HepG2 (cell line): Measurements from ENCODE around the gene GPR39.

Experiments used
- FOSL1 ChIP-seq: sonication (generic); formaldehyde crosslinking; IDR thresholded peaks from 2 replicates; pipeline ENCODE4 v1.9.0; 2021; ENCODE audit warnings: missing genetic modification reagents, borderline replicate concordance
- TF ChIP-seq, protein P1 (sequence below): sonication (generic); formaldehyde crosslinking; IDR thresholded peaks from 2 replicates; pipeline ENCODE4 v1.5.0; 2020; ENCODE audit warnings: mild to moderate bottlenecking, missing genetic modification reagents, borderline replicate concordance
- TF ChIP-seq, protein P2 (sequence below): sonication (generic); formaldehyde crosslinking; IDR thresholded peaks from 2 replicates; pipeline ENCODE4 v1.8.0; 2022; ENCODE audit warnings: mild to moderate bottlenecking, missing genetic modification reagents; ENCODE audit not compliant: insufficient replicate concordance

DNA sequence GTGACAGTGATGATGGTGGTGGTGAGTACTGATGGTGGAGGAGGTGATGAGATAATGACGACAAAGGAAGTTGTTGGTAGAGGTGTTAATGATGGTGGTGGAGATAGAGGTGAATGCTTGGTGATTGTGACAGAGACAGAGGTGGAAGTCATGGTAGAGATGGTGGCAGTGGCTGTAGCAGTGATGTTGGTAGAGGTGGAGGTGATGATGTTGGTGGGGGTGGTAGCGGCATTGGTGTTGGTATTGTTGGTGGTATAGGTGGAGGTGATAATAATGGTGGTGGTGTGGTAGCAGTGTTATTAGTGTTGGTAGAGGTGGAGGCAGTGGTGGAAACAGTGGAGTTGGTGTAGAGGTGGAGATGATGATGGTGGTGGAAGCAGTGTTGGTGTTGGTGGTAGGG is 217.0 kb downstream of the GPR39 start:
- TF ChIP-seq, protein P1, sequence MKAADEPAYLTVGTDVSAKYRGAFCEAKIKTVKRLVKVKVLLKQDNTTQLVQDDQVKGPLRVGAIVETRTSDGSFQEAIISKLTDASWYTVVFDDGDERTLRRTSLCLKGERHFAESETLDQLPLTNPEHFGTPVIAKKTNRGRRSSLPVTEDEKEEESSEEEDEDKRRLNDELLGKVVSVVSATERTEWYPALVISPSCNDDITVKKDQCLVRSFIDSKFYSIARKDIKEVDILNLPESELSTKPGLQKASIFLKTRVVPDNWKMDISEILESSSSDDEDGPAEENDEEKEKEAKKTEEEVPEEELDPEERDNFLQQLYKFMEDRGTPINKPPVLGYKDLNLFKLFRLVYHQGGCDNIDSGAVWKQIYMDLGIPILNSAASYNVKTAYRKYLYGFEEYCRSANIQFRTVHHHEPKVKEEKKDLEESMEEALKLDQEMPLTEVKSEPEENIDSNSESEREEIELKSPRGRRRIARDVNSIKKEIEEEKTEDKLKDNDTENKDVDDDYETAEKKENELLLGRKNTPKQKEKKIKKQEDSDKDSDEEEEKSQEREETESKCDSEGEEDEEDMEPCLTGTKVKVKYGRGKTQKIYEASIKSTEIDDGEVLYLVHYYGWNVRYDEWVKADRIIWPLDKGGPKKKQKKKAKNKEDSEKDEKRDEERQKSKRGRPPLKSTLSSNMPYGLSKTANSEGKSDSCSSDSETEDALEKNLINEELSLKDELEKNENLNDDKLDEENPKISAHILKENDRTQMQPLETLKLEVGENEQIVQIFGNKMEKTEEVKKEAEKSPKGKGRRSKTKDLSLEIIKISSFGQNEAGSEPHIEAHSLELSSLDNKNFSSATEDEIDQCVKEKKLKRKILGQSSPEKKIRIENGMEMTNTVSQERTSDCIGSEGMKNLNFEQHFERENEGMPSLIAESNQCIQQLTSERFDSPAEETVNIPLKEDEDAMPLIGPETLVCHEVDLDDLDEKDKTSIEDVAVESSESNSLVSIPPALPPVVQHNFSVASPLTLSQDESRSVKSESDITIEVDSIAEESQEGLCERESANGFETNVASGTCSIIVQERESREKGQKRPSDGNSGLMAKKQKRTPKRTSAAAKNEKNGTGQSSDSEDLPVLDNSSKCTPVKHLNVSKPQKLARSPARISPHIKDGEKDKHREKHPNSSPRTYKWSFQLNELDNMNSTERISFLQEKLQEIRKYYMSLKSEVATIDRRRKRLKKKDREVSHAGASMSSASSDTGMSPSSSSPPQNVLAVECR (CRISPR knock-in tag): no peak
- no peak for TF ChIP-seq FOSL1 (CRISPR knock-in tag)
- TF ChIP-seq, protein P2, sequence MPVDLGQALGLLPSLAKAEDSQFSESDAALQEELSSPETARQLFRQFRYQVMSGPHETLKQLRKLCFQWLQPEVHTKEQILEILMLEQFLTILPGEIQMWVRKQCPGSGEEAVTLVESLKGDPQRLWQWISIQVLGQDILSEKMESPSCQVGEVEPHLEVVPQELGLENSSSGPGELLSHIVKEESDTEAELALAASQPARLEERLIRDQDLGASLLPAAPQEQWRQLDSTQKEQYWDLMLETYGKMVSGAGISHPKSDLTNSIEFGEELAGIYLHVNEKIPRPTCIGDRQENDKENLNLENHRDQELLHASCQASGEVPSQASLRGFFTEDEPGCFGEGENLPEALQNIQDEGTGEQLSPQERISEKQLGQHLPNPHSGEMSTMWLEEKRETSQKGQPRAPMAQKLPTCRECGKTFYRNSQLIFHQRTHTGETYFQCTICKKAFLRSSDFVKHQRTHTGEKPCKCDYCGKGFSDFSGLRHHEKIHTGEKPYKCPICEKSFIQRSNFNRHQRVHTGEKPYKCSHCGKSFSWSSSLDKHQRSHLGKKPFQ: no peak
